ENCODE data around the gene SPAG9. TPM values are rescaled to one million over a fixed set of nuclear protein-coding genes. Genes with fewer than 3 reads are reported as not detected.

Gene SPAG9
- total and polyA plus RNA-seq, 8 donors = 105 to 147 (median 116) TPM

- Histone ChIP-seq H3K4me1 (peaks cover 0 to 17% of the 10 kb centered on the region in 2 donors), H3K9me3 (no peaks in the 10 kb centered on the region), H3K36me3 (no peaks in the 10 kb centered on the region), H3K27ac (no peak overlapping the region), H3K4me3 (no peak overlapping the region), H3K27me3 (no peaks in the 10 kb centered on the region)
- ATAC-seq (no peak), DNase-seq (no peak)
- intact Hi-C loops (cut with DNase I) = no loop called here
- no peak for TF ChIP-seq CTCF (IDR thresholded peaks at IDR 0.05)
These were observed 56.5 kb downstream of the SPAG9 start for GRCh38 chr17:51064061-51064735.

- Histone ChIP-seq H3K36me3 (no peaks in the 10 kb centered on the region), H3K4me1 (peaks cover 0 to 29% of the 10 kb centered on the region in 2 donors), H3K27me3 (no peaks in the 10 kb centered on the region), H3K4me3 (no peak overlapping the region), H3K9me3 (no peaks in the 10 kb centered on the region), H3K27ac (no peak overlapping the region)
- intact Hi-C loops (cut with DNase I) = no loop called here
- DNase-seq = no peak
- ATAC-seq = no peak
- no peak for TF ChIP-seq CTCF (IDR thresholded peaks at IDR 0.05)
These were observed 60.3 kb downstream of the SPAG9 start for GRCh38 chr17:51060396-51060795.

- Histone ChIP-seq H3K27ac (no peak overlapping the region), H3K27me3 (no peaks in the 10 kb centered on the region), H3K9me3 (no peaks in the 10 kb centered on the region), H3K4me1 (peaks cover 0 to 26% of the 10 kb centered on the region in 2 donors), H3K4me3 (no peak overlapping the region), H3K36me3 (no peaks in the 10 kb centered on the region)
- DNase-seq (no peak), ATAC-seq (no peak)
- intact Hi-C loops (cut with DNase I) = no loop called here
- no peak for TF ChIP-seq CTCF (IDR thresholded peaks at IDR 0.05)
These were observed 60.9 kb downstream of the SPAG9 start for GRCh38 chr17:51059781-51060180.

GRCh38 chr17:51057534-51057933 is 63.1 kb downstream of the SPAG9 start:
- ATAC-seq (no peak), DNase-seq (no peak)
- Histone ChIP-seq H3K4me3 (no peak overlapping the region), H3K4me1 (peaks cover 0 to 19% of the 10 kb centered on the region in 2 donors), H3K9me3 (no peaks in the 10 kb centered on the region), H3K27ac (peak overlapping the region in 1 of 2 donors; percentile 50), H3K27me3 (no peaks in the 10 kb centered on the region), H3K36me3 (peaks cover 0 to 4% of the 10 kb centered on the region in 2 donors)
- intact Hi-C loops (cut with DNase I) = no loop called here
- no peak for TF ChIP-seq CTCF (IDR thresholded peaks at IDR 0.05)

- Histone ChIP-seq H3K4me3 (no peak overlapping the region), H3K36me3 (peaks cover 0 to 4% of the 10 kb centered on the region in 2 donors), H3K9me3 (no peaks in the 10 kb centered on the region), H3K27me3 (no peaks in the 10 kb centered on the region), H3K27ac (peak overlapping the region in 1 of 2 donors; percentile 50), H3K4me1 (peaks cover 0 to 19% of the 10 kb centered on the region in 2 donors)
- peak in 2 of 4 donors; percentile 24 to 58 for DNase-seq
- peak; percentile 35 to 44 for TF ChIP-seq CTCF (IDR thresholded peaks at IDR 0.05)
- intact Hi-C loops (cut with DNase I) = no loop called here
- peak; percentile 84 for ATAC-seq
These were observed 63.7 kb downstream of the SPAG9 start for GRCh38 chr17:51056813-51057510.
